Renal cortical epithelial cell (primary cell): ENCODE results near the gene HPN. TPM values are rescaled to one million over a fixed set of nuclear protein-coding genes. Genes with fewer than 3 reads are reported as not detected.
"Not testable (repeated sequence)": the region's sequence is repeated elsewhere in the genome, so short reads cannot be mapped to it uniquely, and the experiment has no call there.

ENCODE experiments used
- DNase-seq: peaks from one replicate; pipeline ENCODE4 v3.0.0-alpha.2; 2011; ENCODE audit warnings: low read depth
- total RNA-seq: library from RNA; depleted of rRNA; stranded (reverse); fragments of >200 nt; gene quantifications from 2 replicates; pipeline ENCODE4 v1.2.3, GENCODE V29; 2014

Gene HPN
- total RNA-seq: 1.2 and 4.2 TPM in 2 replicates

- DNase-seq: no peak
Measured at GRCh38 chr19:35041548-35042055, at the start of gene HPN. TSS of gene HPN (plus strand) at chr19:35041721. CDS start at chr19:35042507, 786 bp downstream.

GRCh38 chr19:34992582-34992981 is 48.9 kb upstream of the HPN start:
- not testable (repeated sequence) for DNase-seq

GRCh38 chr19:34994286-34994642 is 47.3 kb upstream of the HPN start:
- no peak for DNase-seq

GRCh38 chr19:34994643-34995541 is 46.6 kb upstream of the HPN start:
- DNase-seq: no peak

GRCh38 chr19:34995551-34995950 is 46.0 kb upstream of the HPN start:
- DNase-seq: no peak

GRCh38 chr19:34997071-34997617 is 44.4 kb upstream of the HPN start:
- no peak for DNase-seq

GRCh38 chr19:34998224-34998623 is 43.3 kb upstream of the HPN start:
- not testable (repeated sequence) for DNase-seq

- DNase-seq: no peak
Measured at GRCh38 chr19:34998777-34999497, 42.6 kb upstream of the HPN start.

GRCh38 chr19:34999498-35000337 is 41.8 kb upstream of the HPN start, which contains the start of gene GRAMD1A:
TSS of gene GRAMD1A (plus strand) at chr19:35000323. CDS start at chr19:35000479, 156 bp downstream.
- DNase-seq: peak; percentile 86

GRCh38 chr19:35000338-35000646 is 41.2 kb upstream of the HPN start:
- no peak for DNase-seq

- DNase-seq: peak; percentile 23
Measured at GRCh38 chr19:35000647-35001501, 40.6 kb upstream of the HPN start.

GRCh38 chr19:35002037-35002535 is 39.4 kb upstream of the HPN start:
- no peak for DNase-seq

GRCh38 chr19:35004517-35005255 is 36.8 kb upstream of the HPN start:
- no peak for DNase-seq

GRCh38 chr19:35005256-35005977 is 36.1 kb upstream of the HPN start:
- no peak for DNase-seq

- DNase-seq: not testable (repeated sequence)
Measured at GRCh38 chr19:35006007-35006341, 35.5 kb upstream of the HPN start.

- peak; percentile 44 for DNase-seq
Measured at GRCh38 chr19:35006342-35006998, 35.1 kb upstream of the HPN start.

- DNase-seq: no peak
Measured at GRCh38 chr19:35006999-35007365, 34.5 kb upstream of the HPN start.

GRCh38 chr19:35007427-35007826 is 34.1 kb upstream of the HPN start:
- not testable (repeated sequence) for DNase-seq

- DNase-seq: no peak
Measured at GRCh38 chr19:35008891-35009341, 32.6 kb upstream of the HPN start.
